ENCODE measurements around the gene SEPTIN5. TPM values are rescaled to one million over a fixed set of nuclear protein-coding genes. Genes with fewer than 3 reads are reported as not detected.

SEPTIN5 gene
- total RNA-seq, 2 donors from 2014 or later, result 47.7 to 147 TPM

GRCh38 chr22:19704355-19705015 lies 9.8 kb upstream of the SEPTIN5 start:
- no peaks in the 10 kb centered on the region for H3K4me1 ChIP-seq (ENCODE audit: control insufficient read depth in 1 of 2, low read depth in 2 of 2)
- H3K4me3 ChIP-seq, result no peak overlapping the region
- H3K27me3 ChIP-seq (replicated peaks; ENCODE audit: insufficient read depth), result no peaks in the 10 kb centered on the region
- DNase-seq (ENCODE audit: low spot score) (no peak), ATAC-seq (ENCODE audit: insufficient number of reproducible peaks, low FRiP score, low read depth) (no peak)
- no peak for TF ChIP-seq CTCF (IDR thresholded peaks at IDR 0.05)
- H3K27ac ChIP-seq, result no peak overlapping the region
- no peaks in the 10 kb centered on the region for H3K9me3 ChIP-seq
- no peaks in the 10 kb centered on the region for H3K36me3 ChIP-seq

- H3K27me3 ChIP-seq (replicated peaks; ENCODE audit: insufficient read depth), result no peaks in the 10 kb centered on the region
- H3K9me3 ChIP-seq, result no peaks in the 10 kb centered on the region
- H3K4me1 ChIP-seq (ENCODE audit: control insufficient read depth in 1 of 2, low read depth in 2 of 2), result no peaks in the 10 kb centered on the region
- no peak overlapping the region for H3K4me3 ChIP-seq
- no peak overlapping the region for H3K27ac ChIP-seq
- ATAC-seq (ENCODE audit: insufficient number of reproducible peaks, low FRiP score, low read depth), result no peak
- no peak for TF ChIP-seq CTCF (IDR thresholded peaks at IDR 0.05)
- DNase-seq (ENCODE audit: low spot score), result no peak
- H3K36me3 ChIP-seq, result no peaks in the 10 kb centered on the region
These were observed 8.9 kb upstream of the SEPTIN5 start for GRCh38 chr22:19705181-19705934.

GRCh38 chr22:19706661-19707151 lies 7.6 kb upstream of the SEPTIN5 start:
- ATAC-seq (ENCODE audit: insufficient number of reproducible peaks, low FRiP score, low read depth) (no peak), DNase-seq (ENCODE audit: low spot score) (no peak)
- no peak overlapping the region for H3K4me3 ChIP-seq
- H3K4me1 ChIP-seq (ENCODE audit: control insufficient read depth in 1 of 2, low read depth in 2 of 2), result no peaks in the 10 kb centered on the region
- H3K27me3 ChIP-seq (replicated peaks; ENCODE audit: insufficient read depth), result no peaks in the 10 kb centered on the region
- no peak for TF ChIP-seq CTCF (IDR thresholded peaks at IDR 0.05)
- no peaks in the 10 kb centered on the region for H3K36me3 ChIP-seq
- H3K27ac ChIP-seq, result no peak overlapping the region
- no peaks in the 10 kb centered on the region for H3K9me3 ChIP-seq

GRCh38 chr22:19707347-19708290 lies 6.7 kb upstream of the SEPTIN5 start:
- H3K27ac ChIP-seq, result no peak overlapping the region
- H3K36me3 ChIP-seq, result no peaks in the 10 kb centered on the region
- no peak for TF ChIP-seq CTCF (IDR thresholded peaks at IDR 0.05)
- no peaks in the 10 kb centered on the region for H3K27me3 ChIP-seq (replicated peaks; ENCODE audit: insufficient read depth)
- DNase-seq (ENCODE audit: low spot score) (no peak), ATAC-seq (ENCODE audit: insufficient number of reproducible peaks, low FRiP score, low read depth) (no peak)
- no peaks in the 10 kb centered on the region for H3K4me1 ChIP-seq (ENCODE audit: control insufficient read depth in 1 of 2, low read depth in 2 of 2)
- no peak overlapping the region for H3K4me3 ChIP-seq
- H3K9me3 ChIP-seq, result no peaks in the 10 kb centered on the region

Measured in thoracic aorta (tissue), 2 donors.